HuH-7.5 (cell line): ENCODE measurements around the gene CLEC9A.

Experiments
- DNase-seq: peaks from one replicate; pipeline ENCODE4 v3.0.0; 2011; ENCODE audit warnings: low spot score

The CLEC9A gene

GRCh38 chr12:10111451-10111850, 81.0 kb downstream of the CLEC9A start:
- no peak for DNase-seq

- DNase-seq: no peak
Measured at GRCh38 chr12:10113075-10113474, 82.6 kb downstream of the CLEC9A start.

DNA sequence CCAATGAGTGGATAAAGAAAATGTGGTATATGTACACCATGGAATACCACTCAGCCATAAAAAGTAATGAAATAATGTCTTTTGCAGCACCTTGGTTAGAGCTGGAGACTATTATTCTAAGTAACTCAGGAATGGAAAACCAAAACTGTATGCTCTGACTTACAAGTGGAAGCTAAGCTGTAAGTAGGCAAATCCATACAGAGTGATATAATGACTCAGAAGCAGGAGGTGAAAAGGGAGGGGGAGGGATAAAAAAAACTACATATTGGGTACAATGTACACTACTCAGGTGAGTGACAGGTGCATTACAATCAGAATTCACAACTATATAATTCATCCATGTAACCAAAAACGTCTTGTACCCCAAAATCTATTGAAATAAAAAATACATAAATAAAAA, 83.4 kb downstream of the CLEC9A start:
- no peak for DNase-seq

DNA sequence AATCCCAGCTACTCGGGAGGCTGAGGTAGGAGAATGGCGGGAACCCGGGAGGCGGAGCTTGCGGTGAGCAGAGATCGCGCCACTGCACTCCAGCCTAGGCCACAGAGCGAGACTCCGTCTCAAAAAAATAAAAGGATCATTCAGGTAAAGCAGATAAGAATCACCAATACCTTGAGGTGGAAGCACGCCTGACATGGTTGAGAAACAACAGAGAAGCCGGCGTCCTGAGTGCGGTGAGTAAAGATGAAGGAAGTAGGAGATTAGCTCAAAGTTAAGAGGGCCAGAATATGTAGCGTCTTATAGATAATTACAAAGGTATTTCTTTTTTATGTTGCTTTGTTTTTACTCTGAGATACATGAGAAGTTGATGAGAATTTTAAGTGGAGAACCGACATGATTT, 84.8 kb downstream of the CLEC9A start:
- DNase-seq: no peak
